H9 (cell line): ENCODE measurements around the gene DNAJC5. TPM values are rescaled to one million over a fixed set of nuclear protein-coding genes. Genes with fewer than 3 reads are reported as not detected.

Source experiments
- DNase-seq: peaks from one replicate; pipeline ENCODE4 v3.0.0-alpha.2; 2017
- H2AFZ ChIP-seq: one replicate; pipeline ENCODE4 v1.6.1; 2013; ENCODE audit warnings: mild to moderate bottlenecking, low read length, control low read depth, moderate library complexity
- H2AK5ac ChIP-seq: 2 replicates; pipeline ENCODE4 v1.6.1; 2013; ENCODE audit warnings: low read length, control low read depth, mixed read lengths; ENCODE audit not compliant: insufficient read length
- H2BK120ac ChIP-seq: one replicate; pipeline ENCODE4 v1.6.1; 2013; ENCODE audit warnings: low read depth, mild to moderate bottlenecking, low read length, control low read depth, inconsistent platforms; ENCODE audit not compliant: poor library complexity, severe bottlenecking
- H2BK12ac ChIP-seq: 2 replicates; pipeline ENCODE4 v1.6.1; 2013; ENCODE audit warnings: low read length, control low read depth, mixed read lengths, low read depth; ENCODE audit not compliant: insufficient read length
- H2BK15ac ChIP-seq: 2 replicates; pipeline ENCODE4 v1.6.1; 2013; ENCODE audit warnings: low read depth, low read length, control low read depth
- H2BK20ac ChIP-seq: one replicate; pipeline ENCODE4 v1.6.1; 2013; ENCODE audit warnings: low read depth, mild to moderate bottlenecking, low read length, control low read depth, inconsistent platforms; ENCODE audit not compliant: poor library complexity, severe bottlenecking
- H2BK5ac ChIP-seq: 2 replicates; pipeline ENCODE4 v1.6.1; 2013; ENCODE audit warnings: low read length, control low read depth, mixed read lengths; ENCODE audit not compliant: insufficient read length
- H3K14ac ChIP-seq: 2 replicates; pipeline ENCODE4 v1.6.1; 2013; ENCODE audit warnings: low read length, control low read depth; ENCODE audit not compliant: insufficient read depth
- H3K18ac ChIP-seq: 2 replicates; pipeline ENCODE4 v1.6.1; 2013; ENCODE audit warnings: low read depth, mild to moderate bottlenecking, mixed read lengths, low read length, control low read depth; ENCODE audit not compliant: insufficient read length
- H3K23ac ChIP-seq: 2 replicates; pipeline ENCODE4 v1.6.1; 2013; ENCODE audit warnings: low read length, control low read depth, mixed read lengths, low read depth; ENCODE audit not compliant: insufficient read length
- H3K23me2 ChIP-seq: 2 replicates; pipeline ENCODE4 v1.6.1; 2013; ENCODE audit warnings: low read depth, mild to moderate bottlenecking, mixed read lengths, low read length, control low read depth; ENCODE audit not compliant: insufficient read length, poor library complexity, severe bottlenecking
- H3K27ac ChIP-seq: 2 replicates; pipeline ENCODE4 v1.5.1; 2013; ENCODE audit warnings: low read length, control low read depth, mixed read lengths, low read depth; ENCODE audit not compliant: insufficient read length
- H3K27me3 ChIP-seq: 2 replicates; pipeline ENCODE4 v1.6.1; 2013; ENCODE audit warnings: low read length, control low read depth, inconsistent platforms; ENCODE audit not compliant: insufficient read depth
- H3K4ac ChIP-seq: 2 replicates; pipeline ENCODE4 v1.6.1; 2013; ENCODE audit warnings: low read depth, mild to moderate bottlenecking, control low read depth, inconsistent platforms, low read length, moderate library complexity
- H3K4me1 ChIP-seq: 2 replicates; pipeline ENCODE4 v1.6.1; 2013; ENCODE audit warnings: low read length, control low read depth, inconsistent platforms; ENCODE audit not compliant: insufficient read depth
- H3K4me2 ChIP-seq: 2 replicates; pipeline ENCODE4 v1.6.1; 2013; ENCODE audit warnings: low read length, control low read depth, mixed read lengths; ENCODE audit not compliant: insufficient read length, insufficient read depth
- H3K56ac ChIP-seq: 2 replicates; pipeline ENCODE4 v1.6.1; 2013; ENCODE audit warnings: low read depth, mild to moderate bottlenecking, mixed read lengths, low read length, control low read depth; ENCODE audit not compliant: insufficient read length
- H3K79me1 ChIP-seq: 2 replicates; pipeline ENCODE4 v1.6.1; 2013; ENCODE audit warnings: low read depth, mild to moderate bottlenecking, moderate library complexity, low read length, control low read depth, inconsistent platforms; ENCODE audit not compliant: insufficient read depth, poor library complexity, severe bottlenecking
- H3K79me2 ChIP-seq: 2 replicates; pipeline ENCODE4 v1.6.1; 2013; ENCODE audit warnings: low read length, control low read depth, inconsistent platforms; ENCODE audit not compliant: insufficient read depth
- H3K9ac ChIP-seq: 2 replicates; pipeline ENCODE4 v1.6.1; 2013; ENCODE audit warnings: low read length, control low read depth, mixed read lengths; ENCODE audit not compliant: insufficient read length; ENCODE audit errors: extremely low read depth
- H3K9me3 ChIP-seq: one replicate; pipeline ENCODE4 v1.6.1; 2013; ENCODE audit warnings: low read depth, low read length, inconsistent platforms; ENCODE audit not compliant: control insufficient read depth
- H3T11ph ChIP-seq: one replicate; pipeline ENCODE4 v1.6.1; 2013; ENCODE audit warnings: mild to moderate bottlenecking, low read length, control low read depth, inconsistent platforms
- H4K20me1 ChIP-seq: one replicate; pipeline ENCODE4 v1.6.1; 2013; ENCODE audit not compliant: control insufficient read depth, insufficient read length, insufficient read depth
- H4K5ac ChIP-seq: 2 replicates; pipeline ENCODE4 v1.6.1; 2013; ENCODE audit warnings: low read depth, mild to moderate bottlenecking, mixed read lengths, low read length, control low read depth; ENCODE audit not compliant: insufficient read length
- H4K8ac ChIP-seq: replicated peaks from 2 replicates; pipeline ENCODE4 v1.6.1; 2013; ENCODE audit warnings: low read length, control low read depth, mixed read lengths, low read depth; ENCODE audit not compliant: insufficient read length
- H4K91ac ChIP-seq: 2 replicates; pipeline ENCODE4 v1.6.1; 2013; ENCODE audit warnings: low read depth, mild to moderate bottlenecking, moderate library complexity, mixed read lengths, low read length, control low read depth; ENCODE audit not compliant: insufficient read length
- H3K27ac Mint-ChIP-seq, 3 experiments: 2 replicates in 2 of 3; 3 replicates in 1 of 3; pipeline ENCODE4 v1.8.0; 2020 to 2021; ENCODE audit warnings: mixed read lengths in 3 of 3, mild to moderate bottlenecking in 1 of 3, moderate library complexity in 1 of 3
- H3K27me3 Mint-ChIP-seq: 2 replicates; pipeline ENCODE4 v1.8.0; 2021; ENCODE audit warnings: low read depth, mild to moderate bottlenecking, moderate library complexity, mixed read lengths
- H3K36me3 Mint-ChIP-seq, 3 experiments: 2 replicates in 2 of 3; 3 replicates in 1 of 3; pipeline ENCODE4 v1.8.0; 2020 to 2021; ENCODE audit warnings: low read depth in 3 of 3, mixed read lengths in 3 of 3; ENCODE audit not compliant: insufficient read depth in 1 of 3
- H3K4me1 Mint-ChIP-seq, 2 experiments: 2 replicates each; pipeline ENCODE4 v1.8.0; 2020; ENCODE audit warnings: mixed read lengths in 2 of 2
- H3K4me3 Mint-ChIP-seq, 2 experiments: 2 replicates in 1 of 2; 3 replicates in 1 of 2; pipeline ENCODE4 v1.8.0; 2020 to 2021; ENCODE audit warnings: mild to moderate bottlenecking in 2 of 2, mixed read lengths in 2 of 2, moderate library complexity in 1 of 2
- H3K9me3 Mint-ChIP-seq, 2 experiments: 2 replicates in 1 of 2; 3 replicates in 1 of 2; pipeline ENCODE4 v1.8.0; 2020; ENCODE audit warnings: mild to moderate bottlenecking in 2 of 2, mixed read lengths in 2 of 2, moderate library complexity in 1 of 2
- WGBS: extraction: QIAGEN DNeasy Blood & Tissue Kit; methylation state at CpG from one replicate; pipeline ENCODE4 v1.1.7; 2013; ENCODE audit warnings: missing lambda C conversion rate, low lambda C conversion rate, mixed read lengths; ENCODE audit not compliant: insufficient read length; ENCODE audit errors: extremely low coverage; 5-methylcytosine and 5-hydroxymethylcytosine counted together
- total RNA-seq: library from RNA; stranded (reverse); gene quantifications from 2 replicates; pipeline ENCODE4 v1.2.1, GENCODE V29; 2021
- TF ChIP-seq, protein P1 (sequence below): fragments of 200-600 bp; sonication (generic); conservative IDR thresholded peaks from 3 replicates; pipeline ENCODE4 v1.8.0; 2021; ENCODE audit warnings: antibody characterized with exemption, mild to moderate bottlenecking

The DNAJC5 gene
- total RNA-seq, 1 experiment from 2014 or later = 43.0 TPM

DNA sequence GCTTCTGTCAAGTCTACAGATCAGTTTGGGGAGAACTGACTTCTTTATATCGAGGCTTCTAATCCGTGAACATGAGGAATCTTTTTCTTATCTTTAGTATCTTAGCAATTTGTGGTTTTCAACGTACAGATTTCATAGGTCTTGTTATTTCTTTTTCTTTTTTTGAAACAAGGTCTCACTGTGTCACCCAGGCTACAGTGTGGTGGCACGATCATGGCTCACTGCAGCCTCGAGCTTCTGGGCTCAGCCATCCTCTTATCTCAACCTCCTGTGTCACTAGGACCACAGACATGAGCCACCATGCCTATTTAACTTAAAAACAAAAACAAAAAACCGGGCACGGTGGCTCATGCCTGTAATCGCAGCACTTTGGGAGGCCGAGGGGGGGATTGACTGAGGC, 29.3 kb downstream of the DNAJC5 start:
- Histone ChIP-seq H2AFZ (no peak overlapping the region), H3K27ac (no peak overlapping the region), H3T11ph (no peak overlapping the region), H2BK5ac (no peak overlapping the region), H3K27me3 (no peaks in the 10 kb centered on the region), H3K23me2 (no peaks in the 10 kb centered on the region), H2BK15ac (no peak overlapping the region), H3K79me1 (no peaks in the 10 kb centered on the region), H4K91ac (no peak overlapping the region), H2BK120ac (no peak overlapping the region), H3K18ac (no peak overlapping the region), H4K5ac (no peak overlapping the region), H2BK20ac (no peak overlapping the region), H3K56ac (no peak overlapping the region), H3K4ac (no peak overlapping the region), H3K23ac (no peak overlapping the region), H2BK12ac (no peak overlapping the region), H2AK5ac (no peak overlapping the region), H3K14ac (no peak overlapping the region), H3K4me2 (no peak overlapping the region), H3K9ac (no peak overlapping the region), H4K8ac (no peak overlapping the region), H4K20me1 (no peaks in the 10 kb centered on the region), H3K4me1 (no peaks in the 10 kb centered on the region), H3K9me3 (no peaks in the 10 kb centered on the region), H3K79me2 (no peaks in the 10 kb centered on the region)
- no peak overlapping the region; a peak in 1 of 7 replicates for H3K27ac Mint-ChIP-seq
- no peaks in the 10 kb centered on the region for H3K4me1 Mint-ChIP-seq
- H3K9me3 Mint-ChIP-seq = no peaks in the 10 kb centered on the region
- H3K36me3 Mint-ChIP-seq = peaks cover 13 to 35% (median 18%) of the 10 kb centered on the region in 3 experiments; a peak in 6 of 7 replicates
- WGBS = no CpG with 5 or more reads among the region's 9 CpGs
- TF ChIP-seq, protein P1, sequence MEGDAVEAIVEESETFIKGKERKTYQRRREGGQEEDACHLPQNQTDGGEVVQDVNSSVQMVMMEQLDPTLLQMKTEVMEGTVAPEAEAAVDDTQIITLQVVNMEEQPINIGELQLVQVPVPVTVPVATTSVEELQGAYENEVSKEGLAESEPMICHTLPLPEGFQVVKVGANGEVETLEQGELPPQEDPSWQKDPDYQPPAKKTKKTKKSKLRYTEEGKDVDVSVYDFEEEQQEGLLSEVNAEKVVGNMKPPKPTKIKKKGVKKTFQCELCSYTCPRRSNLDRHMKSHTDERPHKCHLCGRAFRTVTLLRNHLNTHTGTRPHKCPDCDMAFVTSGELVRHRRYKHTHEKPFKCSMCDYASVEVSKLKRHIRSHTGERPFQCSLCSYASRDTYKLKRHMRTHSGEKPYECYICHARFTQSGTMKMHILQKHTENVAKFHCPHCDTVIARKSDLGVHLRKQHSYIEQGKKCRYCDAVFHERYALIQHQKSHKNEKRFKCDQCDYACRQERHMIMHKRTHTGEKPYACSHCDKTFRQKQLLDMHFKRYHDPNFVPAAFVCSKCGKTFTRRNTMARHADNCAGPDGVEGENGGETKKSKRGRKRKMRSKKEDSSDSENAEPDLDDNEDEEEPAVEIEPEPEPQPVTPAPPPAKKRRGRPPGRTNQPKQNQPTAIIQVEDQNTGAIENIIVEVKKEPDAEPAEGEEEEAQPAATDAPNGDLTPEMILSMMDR = no peak
- H3K4me3 Mint-ChIP-seq = no peak overlapping the region
- no peaks in the 10 kb centered on the region for H3K27me3 Mint-ChIP-seq
- DNase-seq = no peak
